Activated CD4-positive, alpha-beta T cell treated with anti-CD3 and anti-CD28 coated beads, Interleukin-2, amount 50 U/mL, for 4 hours (primary cell): Measurements from ENCODE around the gene ATOH7.
"Not testable (repeated sequence)": the region's sequence is repeated elsewhere in the genome, so short reads cannot be mapped to it uniquely, and the experiment has no call there.

Experiments used
- DNase-seq, 2 experiments: peaks; one replicate each; pipeline ENCODE4 v3.0.0-alpha.2; 2020

The ATOH7 gene

GRCh38 chr10:68235581-68235980, 3.7 kb upstream of the ATOH7 start:
- no peak for DNase-seq

DNA sequence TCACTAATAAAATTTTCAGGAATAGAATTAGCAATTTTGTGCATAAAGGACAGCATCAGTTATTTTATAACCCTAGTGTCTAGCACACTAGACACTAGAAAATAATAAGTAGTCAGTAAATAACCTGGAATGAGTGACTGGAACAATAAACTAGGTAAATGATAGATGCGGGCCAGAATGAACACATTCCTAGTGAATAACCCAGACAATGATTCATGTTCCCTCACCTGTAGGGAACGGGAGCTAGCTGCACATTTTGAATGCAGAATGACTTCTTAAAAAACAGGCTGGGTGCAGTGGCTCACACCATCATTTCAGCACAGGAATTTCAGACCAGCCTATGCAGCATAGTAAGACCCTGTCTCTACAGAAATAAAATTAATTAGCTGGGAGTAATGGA, 3.2 kb upstream of the ATOH7 start:
- no peak for DNase-seq

GRCh38 chr10:68233046-68233445, 1.1 kb upstream of the ATOH7 start:
- DNase-seq: no peak

GRCh38 chr10:68231106-68231816, 652 bp downstream of the ATOH7 start:
- DNase-seq: no peak

DNA sequence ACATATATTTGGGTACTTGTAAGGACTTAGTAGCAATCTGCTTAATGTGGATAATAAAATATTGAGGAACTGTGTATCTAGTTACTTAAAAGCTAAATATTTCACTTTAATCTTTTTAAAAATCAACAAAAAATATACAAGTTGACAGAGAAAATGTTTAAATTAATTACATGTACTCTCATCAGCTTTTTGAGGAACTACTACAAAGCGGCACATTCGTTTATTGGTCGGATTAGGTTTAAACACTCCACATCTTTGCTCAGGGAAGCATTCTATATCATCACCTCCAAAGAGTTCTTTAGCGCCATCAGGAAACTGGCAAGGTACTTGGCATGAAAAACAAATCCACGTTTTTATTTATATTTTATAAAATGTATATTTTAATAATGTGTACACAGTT, 1.6 kb downstream of the ATOH7 start:
- DNase-seq: no peak

GRCh38 chr10:68224810-68225209, 7.1 kb downstream of the ATOH7 start:
- DNase-seq: no peak

DNA sequence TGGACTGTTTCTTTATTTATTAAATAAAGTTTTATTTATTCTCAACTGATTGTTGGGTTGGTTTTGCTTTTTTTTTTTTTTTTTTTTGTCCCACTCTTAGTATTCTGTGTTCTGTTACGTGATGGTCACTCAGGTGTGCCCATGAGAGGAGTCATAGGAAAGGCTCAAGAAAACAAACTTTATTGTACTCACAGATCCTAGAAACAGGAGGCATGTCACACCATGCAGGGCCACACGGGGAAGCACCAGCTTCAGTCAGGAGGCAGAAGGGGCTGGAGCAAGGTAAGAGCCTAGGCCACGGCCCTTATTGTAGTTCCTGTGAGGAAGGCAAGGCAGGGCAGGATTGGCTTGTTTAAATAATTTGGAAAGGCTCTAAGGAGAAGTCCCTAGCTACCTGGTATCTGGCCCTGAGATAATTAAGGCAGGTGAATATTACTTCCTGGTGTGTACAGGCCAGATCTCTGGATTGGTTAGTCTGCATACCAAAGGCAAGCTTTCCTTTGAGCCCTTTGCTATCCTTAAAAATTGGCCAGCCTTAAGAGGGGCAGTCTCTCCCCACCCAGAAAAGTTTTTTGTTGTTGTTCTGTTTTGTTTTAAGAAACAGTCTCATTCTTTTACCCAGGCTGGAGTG, 8.3 kb downstream of the ATOH7 start:
- DNase-seq: no peak

- no peak for DNase-seq
Observed at GRCh38 chr10:68222391-68222790, 9.5 kb downstream of the ATOH7 start.

DNA sequence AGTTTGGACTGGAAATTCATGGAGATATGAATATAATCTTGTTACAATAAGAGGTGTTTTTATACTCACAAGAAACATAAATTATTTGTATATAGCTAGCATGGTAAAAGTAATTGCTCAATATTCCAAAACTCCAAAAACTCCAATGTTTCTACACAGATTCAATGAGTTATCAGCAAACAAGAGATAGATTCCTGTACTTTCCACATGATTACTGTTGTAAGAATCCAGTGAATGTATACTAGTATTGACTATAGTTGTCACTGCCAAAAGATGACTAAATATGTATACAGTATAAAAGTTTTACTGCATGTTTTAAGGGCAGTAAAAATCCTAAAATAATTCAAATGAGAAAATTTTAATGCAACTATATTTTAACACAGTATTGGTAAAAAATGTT, 10.7 kb downstream of the ATOH7 start:
- no peak for DNase-seq

- no peak for DNase-seq
Observed at GRCh38 chr10:68218786-68219185, 13.1 kb downstream of the ATOH7 start.

DNA sequence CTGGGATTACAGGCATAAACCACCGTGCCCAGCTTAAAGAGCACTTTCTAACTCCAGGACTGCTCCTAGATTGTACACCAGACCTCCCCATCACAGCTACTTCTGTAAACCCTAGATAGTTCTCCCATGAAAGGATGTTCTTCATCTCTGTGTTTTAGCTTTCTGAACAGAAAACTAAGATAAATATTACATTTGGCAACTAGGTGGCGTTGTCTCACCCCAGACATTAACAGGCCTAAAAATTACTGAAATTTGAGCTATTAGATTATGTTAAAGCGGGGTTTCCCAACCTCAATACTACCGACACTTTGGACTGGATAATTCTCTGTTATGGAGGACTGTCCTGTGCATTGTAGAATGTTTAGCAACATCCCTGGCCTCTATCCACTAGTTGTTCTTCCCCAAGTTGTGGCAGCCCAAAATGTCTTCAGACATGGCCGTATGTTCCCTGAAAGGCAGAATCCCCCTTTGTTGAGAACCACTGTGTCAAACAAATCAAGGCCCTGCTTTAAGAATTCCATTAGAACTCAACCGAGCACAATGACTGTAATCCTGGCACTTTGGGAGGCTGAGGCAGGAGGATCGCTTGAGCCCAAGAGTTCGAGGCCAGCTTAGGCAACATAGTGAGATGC, 19.1 kb downstream of the ATOH7 start:
- DNase-seq: no peak

DNA sequence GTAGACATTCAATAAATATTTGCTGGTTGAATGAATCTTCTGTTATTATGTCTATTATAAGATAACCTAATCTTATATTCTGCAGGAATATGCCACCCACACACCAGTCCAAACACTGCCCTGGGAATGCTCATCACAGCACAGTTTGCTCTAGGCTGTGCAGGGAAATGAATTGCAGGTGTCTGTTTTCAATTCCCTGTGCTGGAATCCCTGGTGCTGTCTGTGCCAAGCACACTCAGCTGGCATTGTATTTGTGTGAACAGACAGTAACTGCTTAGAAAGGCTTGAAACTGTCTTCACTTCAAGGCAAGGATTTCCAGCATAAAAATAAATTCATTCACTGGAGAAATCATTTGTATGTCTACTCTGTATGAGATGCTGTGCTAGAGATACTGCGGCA, 20.2 kb downstream of the ATOH7 start:
- no peak for DNase-seq

DNA sequence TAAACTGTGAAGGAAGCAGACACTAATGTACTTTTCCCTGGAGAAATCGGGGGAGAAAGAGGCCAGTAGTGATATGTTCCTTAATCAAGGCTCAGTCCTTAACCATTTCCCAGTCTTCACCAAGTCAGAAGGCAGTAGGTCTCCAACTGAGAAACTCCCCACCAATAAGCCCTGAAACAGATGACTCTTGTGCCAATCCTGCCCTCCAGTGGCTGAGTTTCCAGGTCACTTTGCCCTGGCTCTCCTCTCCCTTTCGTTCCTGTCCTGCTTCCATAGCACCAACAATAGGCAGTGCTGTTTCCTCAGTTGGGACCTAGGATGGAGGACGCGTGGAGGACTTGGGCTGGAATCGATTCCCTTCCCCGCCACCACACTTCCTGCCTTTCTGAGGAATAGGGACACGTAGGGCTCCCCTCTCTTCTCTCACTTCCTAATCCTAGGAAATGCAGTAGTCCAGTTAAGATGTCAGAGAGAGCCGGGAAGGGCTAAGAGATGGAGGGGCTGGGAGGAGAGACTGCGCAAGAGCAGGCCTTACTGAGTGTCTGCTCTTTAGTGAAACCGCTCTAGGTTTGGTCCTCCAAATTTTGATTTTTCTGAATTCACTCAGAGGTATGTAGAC, 23.4 kb downstream of the ATOH7 start:
- DNase-seq: no peak

GRCh38 chr10:68202960-68203353, 29.0 kb downstream of the ATOH7 start:
- DNase-seq: no peak

DNA sequence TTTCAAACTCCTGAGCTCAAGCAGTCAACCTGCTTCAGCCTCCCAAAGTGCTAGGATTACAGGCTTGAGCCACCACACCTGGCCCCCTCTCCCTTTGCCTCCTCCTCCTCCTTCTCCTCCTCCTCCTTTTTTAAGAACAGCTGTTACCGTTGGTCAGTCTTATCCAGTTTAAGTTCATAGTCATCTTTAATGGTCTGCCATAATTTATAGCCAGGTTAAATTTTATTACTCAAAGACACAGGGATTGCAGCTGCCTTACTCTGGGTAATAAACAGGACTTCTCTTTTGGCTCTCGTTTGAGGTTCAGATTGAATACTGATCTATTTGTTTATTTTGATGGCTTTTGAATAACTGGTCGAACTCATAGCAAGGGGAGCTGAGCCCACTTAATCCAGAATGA, 35.2 kb downstream of the ATOH7 start:
- no peak for DNase-seq

GRCh38 chr10:68195776-68196175, 36.1 kb downstream of the ATOH7 start:
- DNase-seq: not testable (repeated sequence)

DNA sequence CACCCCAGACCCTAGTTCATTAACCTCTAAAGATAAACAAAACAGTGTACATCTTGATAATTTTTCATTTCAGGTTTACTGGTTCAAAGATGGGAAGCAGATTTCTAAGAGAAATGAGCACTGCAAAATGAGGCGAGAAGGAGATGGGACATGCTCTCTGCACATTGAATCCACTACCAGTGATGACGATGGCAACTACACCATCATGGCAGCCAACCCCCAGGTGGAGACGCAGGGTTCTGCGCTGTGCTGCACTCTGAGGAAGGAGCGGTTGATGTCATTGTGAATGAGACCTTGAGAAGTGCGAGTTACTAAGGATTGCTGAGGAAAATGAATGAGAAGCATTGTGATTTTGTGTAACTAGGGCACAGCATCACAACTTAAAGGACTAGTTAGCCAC, 37.6 kb downstream of the ATOH7 start:
- no peak for DNase-seq

GRCh38 chr10:68192113-68192512, 39.8 kb downstream of the ATOH7 start:
- DNase-seq: no peak

- no peak for DNase-seq
Observed at GRCh38 chr10:68188835-68189234, 43.1 kb downstream of the ATOH7 start.

- DNase-seq: no peak
Observed at GRCh38 chr10:68185085-68185484, 46.8 kb downstream of the ATOH7 start.

GRCh38 chr10:68184546-68184945, 47.4 kb downstream of the ATOH7 start:
- no peak for DNase-seq
